Activated CD8-positive, alpha-beta T cell treated with anti-CD3 and anti-CD28 coated beads for 36 hours (primary cell): ENCODE measurements around the gene USHBP1. TPM values are rescaled to one million over a fixed set of nuclear protein-coding genes. Genes with fewer than 3 reads are reported as not detected.

ENCODE experiments used
- ATAC-seq: fragments of 200-7000 bp; cut with Tn5 transposase; one replicate; pipeline ENCODE4 v1.10.0; 2021; ENCODE audit warnings: mild to moderate bottlenecking, moderate library complexity
- CTCF ChIA-PET: fragments of 350-600 bp; sonication (Branson Sonifier 250); formaldehyde crosslinking; loops from one replicate; lab custom pipeline; 2021; ENCODE audit warnings: antibody characterized with exemption; lab: Charles Lee
- POLR2A ChIA-PET: fragments of 350-600 bp; sonication (Branson Sonifier 250); formaldehyde crosslinking; loops from one replicate; lab custom pipeline; 2021; ENCODE audit warnings: antibody characterized with exemption; lab: Charles Lee
- DNase-seq: peaks from one replicate; pipeline ENCODE4 v3.0.0-alpha.2; 2020
- H3K27ac Mint-ChIP-seq: one replicate; pipeline ENCODE4 v1.8.0; 2021; ENCODE audit warnings: mild to moderate bottlenecking, mixed read lengths
- H3K27me3 Mint-ChIP-seq: one replicate; pipeline ENCODE4 v1.8.0; 2021; ENCODE audit warnings: mixed read lengths
- H3K36me3 Mint-ChIP-seq: one replicate; pipeline ENCODE4 v1.8.0; 2021; ENCODE audit warnings: low read depth, mixed read lengths
- H3K4me1 Mint-ChIP-seq: one replicate; pipeline ENCODE4 v1.8.0; 2021; ENCODE audit warnings: low read depth, mixed read lengths
- H3K4me3 Mint-ChIP-seq: one replicate; pipeline ENCODE4 v1.8.0; 2021; ENCODE audit warnings: mild to moderate bottlenecking, moderate library complexity, mixed read lengths
- H3K9me3 Mint-ChIP-seq: one replicate; pipeline ENCODE4 v1.8.0; 2021; ENCODE audit warnings: mixed read lengths
- intact Hi-C: fragments of 100-400 bp; cut with micrococcal nuclease; formaldehyde crosslinking; loops from one replicate; pipeline ENCODE4 v1.10.0; 2022
- total RNA-seq, 2 experiments: library from RNA; stranded (reverse); gene quantifications; one replicate each; pipeline ENCODE4 v1.2.3, GENCODE V29; 2021
- TF ChIP-seq, protein P1 (sequence below): fragments of 200-600 bp; IDR thresholded peaks from one replicate; pipeline ENCODE4 v1.8.0; 2022; ENCODE audit warnings: antibody characterized with exemption, mild to moderate bottlenecking

Gene USHBP1
- total RNA-seq, 2 experiments from 2014 or later, result 0.29 TPM; not detected in 1

DNA sequence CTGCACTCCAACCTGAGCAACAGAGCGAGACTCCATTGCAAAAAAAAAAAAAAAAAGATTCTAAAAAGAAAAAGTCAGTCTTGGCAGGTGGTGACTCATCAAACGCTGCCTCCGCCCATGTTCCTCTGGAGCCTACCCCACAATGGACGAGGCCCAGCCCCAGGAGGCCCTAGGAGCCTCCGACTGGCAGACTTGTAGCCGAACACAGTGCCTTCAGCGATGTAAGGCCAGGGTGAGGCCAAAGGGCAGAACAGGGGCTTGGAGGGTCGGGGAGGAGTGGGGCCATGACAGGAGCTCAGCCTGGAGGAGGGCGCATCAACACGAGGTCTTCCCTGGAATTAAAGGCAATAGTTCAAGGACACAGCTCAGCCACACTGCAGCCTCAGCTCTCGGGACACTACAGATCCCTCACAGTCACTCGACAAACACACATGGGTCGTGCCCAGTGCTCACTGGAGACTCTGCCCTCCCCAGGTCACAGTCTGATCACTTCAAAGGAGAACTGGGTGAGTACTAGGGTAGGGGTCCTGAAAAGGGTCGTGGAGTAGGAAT, 44.3 kb downstream of the USHBP1 start:
- ATAC-seq, result no peak
- Mint-ChIP-seq H3K27me3 (no peaks in the 10 kb centered on the region), H3K4me3 (no peak overlapping the region), H3K9me3 (no peaks in the 10 kb centered on the region), H3K36me3 (peaks cover 24% of the 10 kb centered on the region), H3K27ac (no peak overlapping the region), H3K4me1 (peaks cover 8% of the 10 kb centered on the region)
- intact Hi-C loops, result loop anchor here (10.0 kb wide), 1 partner anchor 145 kb away; the partner anchor contains the start of genes HAUS8 and MYO9B
- TF ChIP-seq, protein P1, sequence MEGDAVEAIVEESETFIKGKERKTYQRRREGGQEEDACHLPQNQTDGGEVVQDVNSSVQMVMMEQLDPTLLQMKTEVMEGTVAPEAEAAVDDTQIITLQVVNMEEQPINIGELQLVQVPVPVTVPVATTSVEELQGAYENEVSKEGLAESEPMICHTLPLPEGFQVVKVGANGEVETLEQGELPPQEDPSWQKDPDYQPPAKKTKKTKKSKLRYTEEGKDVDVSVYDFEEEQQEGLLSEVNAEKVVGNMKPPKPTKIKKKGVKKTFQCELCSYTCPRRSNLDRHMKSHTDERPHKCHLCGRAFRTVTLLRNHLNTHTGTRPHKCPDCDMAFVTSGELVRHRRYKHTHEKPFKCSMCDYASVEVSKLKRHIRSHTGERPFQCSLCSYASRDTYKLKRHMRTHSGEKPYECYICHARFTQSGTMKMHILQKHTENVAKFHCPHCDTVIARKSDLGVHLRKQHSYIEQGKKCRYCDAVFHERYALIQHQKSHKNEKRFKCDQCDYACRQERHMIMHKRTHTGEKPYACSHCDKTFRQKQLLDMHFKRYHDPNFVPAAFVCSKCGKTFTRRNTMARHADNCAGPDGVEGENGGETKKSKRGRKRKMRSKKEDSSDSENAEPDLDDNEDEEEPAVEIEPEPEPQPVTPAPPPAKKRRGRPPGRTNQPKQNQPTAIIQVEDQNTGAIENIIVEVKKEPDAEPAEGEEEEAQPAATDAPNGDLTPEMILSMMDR, result no peak
- CTCF ChIA-PET, result no interaction called here
- DNase-seq, result peak; percentile 28
- POLR2A ChIA-PET, result interaction anchor here (0.7 to 1.0 kb wide), 5 partner anchors 12 to 1888 kb away, joined by 3 to 4 read pairs (median 3); no protein-coding TSS in a partner anchor

- Mint-ChIP-seq H3K27me3 (no peaks in the 10 kb centered on the region), H3K9me3 (no peaks in the 10 kb centered on the region), H3K36me3 (peaks cover 26% of the 10 kb centered on the region), H3K4me1 (peaks cover 15% of the 10 kb centered on the region), H3K4me3 (no peak overlapping the region), H3K27ac (no peak overlapping the region)
- ATAC-seq (no peak), DNase-seq (no peak)
- TF ChIP-seq, protein P1, result no peak
- intact Hi-C loops, result no loop called here
- ChIA-PET CTCF (no interaction called here), POLR2A (interaction anchor here (0.6 to 1.0 kb wide), 2 partner anchors 11 to 119 kb away, joined by 3 read pairs; no protein-coding TSS in a partner anchor)
Measured at GRCh38 chr19:17219286-17219685, 45.3 kb downstream of the USHBP1 start.

DNA sequence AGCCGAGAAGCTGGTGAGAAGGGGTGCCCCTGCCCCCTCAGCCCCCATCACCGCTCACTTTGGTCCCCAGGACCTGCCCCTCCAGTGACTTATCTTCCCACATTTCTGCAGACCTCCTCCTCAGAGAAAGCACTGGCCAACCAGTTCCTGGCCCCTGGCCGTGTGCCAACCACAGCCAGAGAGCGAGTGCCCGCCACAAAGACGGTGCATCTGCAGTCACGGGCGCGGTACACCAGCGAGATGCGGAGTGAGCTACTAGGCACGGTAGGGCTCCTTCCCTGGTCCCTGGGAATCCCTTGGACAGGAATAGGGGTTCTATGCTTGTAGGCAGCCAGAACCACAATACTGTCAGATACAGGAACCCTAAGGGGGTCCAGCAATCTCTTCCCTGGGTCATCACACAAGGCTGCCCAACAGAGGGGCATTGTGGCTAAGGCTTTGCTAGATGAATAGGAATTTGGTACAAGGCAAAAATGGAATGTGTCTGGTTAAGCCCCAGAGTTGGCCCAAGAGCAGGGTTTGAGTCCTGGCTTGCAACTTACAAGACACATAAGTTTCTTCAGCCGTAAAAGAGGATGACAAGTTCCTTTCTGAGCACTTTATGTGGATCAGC, 48.4 kb downstream of the USHBP1 start:
- ChIA-PET CTCF (interaction anchor here (1.4 to 3.1 kb wide), 3 partner anchors 19 to 67 kb away, joined by 4 to 18 read pairs (median 10); no protein-coding TSS in a partner anchor), POLR2A (interaction anchor here (1.0 to 3.1 kb wide), 8 partner anchors 10 to 175 kb away, joined by 3 to 29 read pairs (median 4); partner anchors contain the start of gene OCEL1)
- ATAC-seq (no peak), DNase-seq (no peak)
- peaks cover 33% of the 10 kb centered on the region for H3K36me3 Mint-ChIP-seq
- no peaks in the 10 kb centered on the region for H3K27me3 Mint-ChIP-seq
- H3K4me3 Mint-ChIP-seq, result peak overlapping the region; percentile 82
- intact Hi-C loops, result no loop called here
- TF ChIP-seq, protein P1, result no peak
- H3K4me1 Mint-ChIP-seq, result peaks cover 17% of the 10 kb centered on the region
- H3K27ac Mint-ChIP-seq, result peak overlapping the region; percentile 97
- no peaks in the 10 kb centered on the region for H3K9me3 Mint-ChIP-seq

- peak; percentile 95 for DNase-seq
- Mint-ChIP-seq H3K27ac (peak within 1 kb of the TSS; percentile 97), H3K27me3 (no peaks in the 10 kb centered on the region), H3K9me3 (no peaks in the 10 kb centered on the region), H3K36me3 (peaks cover 37% of the 10 kb centered on the region), H3K4me1 (peaks cover 15% of the 10 kb centered on the region), H3K4me3 (peak within 1 kb of the TSS; percentile 82)
- CTCF ChIA-PET, result interaction anchor here (1.1 to 3.1 kb wide), 5 partner anchors 11 to 68 kb away, joined by 3 to 18 read pairs (median 4); partner anchors contain the start of genes BABAM1 and OCEL1
- POLR2A ChIA-PET, result interaction anchor here (0.7 to 3.1 kb wide), 14 partner anchors 10 to 176 kb away, joined by 3 to 29 read pairs (median 4); partner anchors contain the start of gene OCEL1
- TF ChIP-seq, protein P1, result no peak
- ATAC-seq, result peak; percentile 96
- intact Hi-C loops, result loop anchor here (1.0 kb wide), 1 partner anchor 11 kb away; the partner anchor contains the start of gene OCEL1
Measured at GRCh38 chr19:17215127-17215971, 49.2 kb downstream of the USHBP1 start, which contains the start of gene USE1. TSS of gene USE1 (plus strand) at chr19:17215357. CDS start at chr19:17215406, 49 bp downstream.
